ENCODE measurements around the gene SMURF2.

- TF ChIP-seq SNAI2 (CRISPR knock-in tag; IDR thresholded peaks at IDR 0.05) (peak; percentile 74; the same call in 1 of the 2 replicates), ISL1 (CRISPR knock-in tag; IDR thresholded peaks at IDR 0.05) (no peak), RARB (CRISPR knock-in tag; IDR thresholded peaks at IDR 0.05) (peak; percentile 84; the same call in 1 of the 2 replicates), TCF4 (CRISPR knock-in tag; IDR thresholded peaks at IDR 0.05; ENCODE audit: borderline replicate concordance) (no peak; the same call in 1 of the 2 replicates), ZNF70 (CRISPR knock-in tag; IDR thresholded peaks at IDR 0.05) (no peak), TOX (CRISPR knock-in tag; IDR thresholded peaks at IDR 0.05; ENCODE audit: borderline replicate concordance) (peak; percentile 63; the same call in 1 of the 2 replicates), GLIS3 (CRISPR knock-in tag; IDR thresholded peaks at IDR 0.05) (peak; percentile 97), CREB5 (CRISPR knock-in tag; IDR thresholded peaks at IDR 0.05; ENCODE audit: low read depth) (peak; percentile 59; the same call in 1 of the 2 replicates), ZFP3 (CRISPR knock-in tag; IDR thresholded peaks at IDR 0.05) (0 out of 2 replicates have a peak, but pooled peaks have one; percentile 28), CSDC2 (CRISPR knock-in tag; IDR thresholded peaks at IDR 0.05) (peak; percentile 89), PATZ1 (CRISPR knock-in tag; IDR thresholded peaks at IDR 0.05; ENCODE audit: borderline replicate concordance) (peak; percentile 47; the same call in 1 of the 2 replicates)
Measured at GRCh38 chr17:64505340-64506200, 156.5 kb downstream of the SMURF2 start.
